ENCODE measurements around the gene UFD1.
A peak's percentile ranks its signal among the peaks of the same experiment; 100 is the strongest.

Gene UFD1

GRCh38 chr22:19494676-19495173 is 15.7 kb upstream of the UFD1 start:
- DNase-seq: no peak

- DNase-seq: no peak
These were observed 15.1 kb upstream of the UFD1 start for GRCh38 chr22:19494001-19494560.

GRCh38 chr22:19492504-19493174 is 13.6 kb upstream of the UFD1 start:
- no peak for DNase-seq

- no peak for DNase-seq
These were observed 11.7 kb upstream of the UFD1 start for GRCh38 chr22:19490628-19491230.

- no peak for DNase-seq
These were observed 10.2 kb upstream of the UFD1 start for GRCh38 chr22:19488884-19489843.

- DNase-seq: no peak
These were observed 9.3 kb upstream of the UFD1 start for GRCh38 chr22:19488285-19488684.

GRCh38 chr22:19483481-19484244 is 4.7 kb upstream of the UFD1 start:
- no peak for DNase-seq

- no peak for DNase-seq
These were observed 3.3 kb upstream of the UFD1 start for GRCh38 chr22:19482297-19482696.

- DNase-seq: no peak
These were observed 1.8 kb upstream of the UFD1 start for GRCh38 chr22:19480789-19481188.

GRCh38 chr22:19480173-19480568 is 1.2 kb upstream of the UFD1 start:
- DNase-seq: no peak

- peak; percentile 95 for DNase-seq
These were observed 571 bp upstream of the UFD1 start, which contains the start of gene CDC45 for GRCh38 chr22:19479355-19480172. CDC45 (plus strand) TSS chr22:19479920; CDS start chr22:19479969, 49 bp downstream.

- DNase-seq: no peak
These were observed 720 bp downstream of the UFD1 start for GRCh38 chr22:19478045-19478900.

GRCh38 chr22:19477321-19478044 is 1.5 kb downstream of the UFD1 start:
- DNase-seq: no peak

GRCh38 chr22:19476023-19476422 is 3.0 kb downstream of the UFD1 start:
- no peak for DNase-seq

- no peak for DNase-seq
These were observed 5.4 kb downstream of the UFD1 start for GRCh38 chr22:19473578-19473977.

GRCh38 chr22:19472233-19472632 is 6.8 kb downstream of the UFD1 start:
- DNase-seq: no peak

GRCh38 chr22:19471572-19471971 is 7.4 kb downstream of the UFD1 start:
- DNase-seq: no peak

- no peak for DNase-seq
These were observed 9.0 kb downstream of the UFD1 start for GRCh38 chr22:19470010-19470409.

GRCh38 chr22:19469421-19469820 is 9.6 kb downstream of the UFD1 start:
- no peak for DNase-seq

- no peak for DNase-seq
These were observed 11.1 kb downstream of the UFD1 start for GRCh38 chr22:19467912-19468311.

All from NCI-H510A treated with DMSO at 0.1 percent for 48 hours (cell line).